A673 (cell line): ENCODE data around the gene SLU7. TPM values are rescaled to one million over a fixed set of nuclear protein-coding genes. Genes with fewer than 3 reads are reported as not detected.

Source experiments
- BruUV-seq: library from RNA; stranded (reverse); fragments of 400-500 nt; replicated peaks from 2 replicates; lab custom pipeline; 2021; lab: Mats Ljungman, UMichigan
- CTCF ChIA-PET: fragments of 300-600 bp; sonication (Branson Sonifier 250); formaldehyde crosslinking; loops from one replicate; lab custom pipeline; 2022; ENCODE audit warnings: antibody characterized with exemption; lab: Charles Lee
- POLR2A ChIA-PET: fragments of 300-600 bp; sonication (Branson Sonifier 250); formaldehyde crosslinking; loops from one replicate; lab custom pipeline; 2022; ENCODE audit warnings: antibody characterized with exemption; ENCODE audit not compliant: low non-redundant PET; lab: Charles Lee
- DNase-seq: peaks from one replicate; pipeline ENCODE4 v3.0.0-alpha.2; 2015; ENCODE audit warnings: low spot score
- H3K27ac ChIP-seq: fragments of 200-600 bp; sonication (generic); 2 replicates; pipeline ENCODE4 v1.5.1; 2016; ENCODE audit warnings: mixed run types, low read depth, mild to moderate bottlenecking, mixed read lengths, antibody characterized with exemption, low read length; ENCODE audit not compliant: poor library complexity, severe bottlenecking
- H3K27me3 ChIP-seq: fragments of 200-600 bp; sonication (generic); replicated peaks from 2 replicates; pipeline ENCODE4 v1.6.1; 2017; ENCODE audit warnings: mixed run types, low read depth, mild to moderate bottlenecking, mixed read lengths, antibody characterized with exemption, low read length; ENCODE audit not compliant: insufficient read depth, poor library complexity
- H3K36me3 ChIP-seq: fragments of 200-600 bp; sonication (generic); 2 replicates; pipeline ENCODE4 v1.6.1; 2016; ENCODE audit warnings: mixed run types, mild to moderate bottlenecking, mixed read lengths, antibody characterized with exemption, low read length; ENCODE audit not compliant: insufficient read depth, poor library complexity, severe bottlenecking
- H3K4me1 ChIP-seq: fragments of 200-600 bp; sonication (generic); 2 replicates; pipeline ENCODE4 v1.6.1; 2017; ENCODE audit warnings: mixed run types, mild to moderate bottlenecking, mixed read lengths, antibody characterized with exemption, low read length; ENCODE audit not compliant: insufficient read depth, poor library complexity, severe bottlenecking
- H3K4me3 ChIP-seq: fragments of 200-600 bp; sonication (generic); 2 replicates; pipeline ENCODE4 v1.5.1; 2016; ENCODE audit warnings: low read depth, mixed run types, mild to moderate bottlenecking, mixed read lengths, low read length; ENCODE audit not compliant: poor library complexity, severe bottlenecking
- H3K9me3 ChIP-seq: fragments of 200-600 bp; sonication (generic); 2 replicates; pipeline ENCODE4 v1.6.1; 2016; ENCODE audit warnings: mixed run types, low read depth, mild to moderate bottlenecking, mixed read lengths, antibody characterized with exemption, low read length; ENCODE audit not compliant: poor library complexity, severe bottlenecking
- EZH2 ChIP-seq: fragments of 200-600 bp; sonication (generic); IDR thresholded peaks from 2 replicates; pipeline ENCODE4 v1.6.1; 2017; ENCODE audit warnings: borderline replicate concordance, low read depth, mild to moderate bottlenecking, mixed read lengths, antibody characterized with exemption, low read length; ENCODE audit not compliant: poor library complexity, severe bottlenecking
- intact Hi-C: fragments of 100-400 bp; cut with micrococcal nuclease; formaldehyde crosslinking; loops from one replicate; pipeline ENCODE4 v1.10.0; 2022; ENCODE audit not compliant: unreplicated experiment
- total RNA-seq: library from RNA; stranded (reverse); gene quantifications from 2 replicates; pipeline ENCODE4 v1.2.3, GENCODE V29; 2021
- TF ChIP-seq, protein P1 (sequence below): fragments of 300-800, 200-600 bp; sonication (generic); conservative IDR thresholded peaks from 2 replicates; pipeline ENCODE4 v1.5.1; 2017; ENCODE audit warnings: low read depth, mild to moderate bottlenecking, antibody characterized with exemption, low read length, moderate library complexity, mixed read lengths

The SLU7 gene
- total RNA-seq, 1 experiment from 2014 or later, result 37.4 TPM

GRCh38 chr5:160445751-160446150, 26.9 kb upstream of the SLU7 start:
- Histone ChIP-seq H3K27me3 (no peaks in the 10 kb centered on the region), H3K4me1 (no peaks in the 10 kb centered on the region), H3K4me3 (no peak overlapping the region), H3K36me3 (no peaks in the 10 kb centered on the region), H3K9me3 (no peaks in the 10 kb centered on the region), H3K27ac (no peak overlapping the region)
- ChIA-PET CTCF (no interaction called here), POLR2A (no interaction called here)
- BruUV-seq, result no TSS peak
- TF ChIP-seq, protein P1, sequence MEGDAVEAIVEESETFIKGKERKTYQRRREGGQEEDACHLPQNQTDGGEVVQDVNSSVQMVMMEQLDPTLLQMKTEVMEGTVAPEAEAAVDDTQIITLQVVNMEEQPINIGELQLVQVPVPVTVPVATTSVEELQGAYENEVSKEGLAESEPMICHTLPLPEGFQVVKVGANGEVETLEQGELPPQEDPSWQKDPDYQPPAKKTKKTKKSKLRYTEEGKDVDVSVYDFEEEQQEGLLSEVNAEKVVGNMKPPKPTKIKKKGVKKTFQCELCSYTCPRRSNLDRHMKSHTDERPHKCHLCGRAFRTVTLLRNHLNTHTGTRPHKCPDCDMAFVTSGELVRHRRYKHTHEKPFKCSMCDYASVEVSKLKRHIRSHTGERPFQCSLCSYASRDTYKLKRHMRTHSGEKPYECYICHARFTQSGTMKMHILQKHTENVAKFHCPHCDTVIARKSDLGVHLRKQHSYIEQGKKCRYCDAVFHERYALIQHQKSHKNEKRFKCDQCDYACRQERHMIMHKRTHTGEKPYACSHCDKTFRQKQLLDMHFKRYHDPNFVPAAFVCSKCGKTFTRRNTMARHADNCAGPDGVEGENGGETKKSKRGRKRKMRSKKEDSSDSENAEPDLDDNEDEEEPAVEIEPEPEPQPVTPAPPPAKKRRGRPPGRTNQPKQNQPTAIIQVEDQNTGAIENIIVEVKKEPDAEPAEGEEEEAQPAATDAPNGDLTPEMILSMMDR, result no peak
- TF ChIP-seq EZH2, result no peak
- intact Hi-C loops, result no loop called here
- DNase-seq, result no peak

DNA sequence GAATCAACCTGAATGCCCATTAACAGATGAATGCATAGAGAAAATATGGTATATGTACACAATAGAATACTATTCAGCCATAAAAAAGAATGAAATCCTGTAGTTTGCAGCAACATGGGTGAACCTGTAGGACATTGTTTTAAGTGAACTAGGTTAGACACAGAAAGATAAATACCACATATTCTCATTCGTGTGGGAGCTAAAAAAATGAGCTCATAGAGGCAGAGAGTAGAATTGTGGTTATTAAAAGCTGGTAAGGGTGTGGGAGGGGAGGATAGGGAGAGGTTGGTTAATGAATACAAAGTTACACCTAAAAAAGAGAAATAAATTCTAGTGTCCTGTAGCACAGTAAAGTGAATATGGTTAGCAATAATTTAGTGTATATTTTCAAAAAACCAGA, 26.3 kb upstream of the SLU7 start:
- H3K9me3 ChIP-seq, result no peaks in the 10 kb centered on the region
- H3K36me3 ChIP-seq, result no peaks in the 10 kb centered on the region
- POLR2A ChIA-PET, result no interaction called here
- TF ChIP-seq, protein P1, result no peak
- TF ChIP-seq EZH2, result no peak
- BruUV-seq, result no TSS peak
- no peak for DNase-seq
- H3K4me3 ChIP-seq, result no peak overlapping the region
- no peaks in the 10 kb centered on the region for H3K4me1 ChIP-seq
- intact Hi-C loops, result no loop called here
- H3K27ac ChIP-seq, result no peak overlapping the region
- no peaks in the 10 kb centered on the region for H3K27me3 ChIP-seq
- CTCF ChIA-PET, result no interaction called here

- intact Hi-C loops, result no loop called here
- CTCF ChIA-PET, result no interaction called here
- no peaks in the 10 kb centered on the region for H3K27me3 ChIP-seq
- DNase-seq, result no peak
- no peak overlapping the region for H3K27ac ChIP-seq
- H3K4me3 ChIP-seq, result no peak overlapping the region
- H3K4me1 ChIP-seq, result no peaks in the 10 kb centered on the region
- BruUV-seq, result no TSS peak
- no peak for TF ChIP-seq EZH2
- TF ChIP-seq, protein P1, result no peak
- no peaks in the 10 kb centered on the region for H3K36me3 ChIP-seq
- H3K9me3 ChIP-seq, result no peaks in the 10 kb centered on the region
- POLR2A ChIA-PET, result no interaction called here
These were observed 25.5 kb upstream of the SLU7 start for GRCh38 chr5:160444407-160444806.
